ENCODE measurements around the gene FZD2.

FZD2 gene

GRCh38 chr17:44608727-44609435, 51.6 kb downstream of the FZD2 start:
- DNase-seq: no peak

GRCh38 chr17:44610331-44610730, 53.0 kb downstream of the FZD2 start:
- no peak for DNase-seq

Data from NCI-H187 treated with DMSO at 0.1 percent for 48 hours (cell line).